Stimulated activated CD8-positive, alpha-beta memory T cell treated with anti-CD3 and anti-CD28 coated beads, Interleukin-2, amount 100 ng/mL, for 1 hour (primary cell): ENCODE measurements around the gene IFI27.

Source experiments
- DNase-seq, 2 donors: peaks; one replicate each; pipeline ENCODE4 v3.0.0-alpha.2; 2020; ENCODE audit warnings: low read depth in 2 of 2

The IFI27 gene

DNA sequence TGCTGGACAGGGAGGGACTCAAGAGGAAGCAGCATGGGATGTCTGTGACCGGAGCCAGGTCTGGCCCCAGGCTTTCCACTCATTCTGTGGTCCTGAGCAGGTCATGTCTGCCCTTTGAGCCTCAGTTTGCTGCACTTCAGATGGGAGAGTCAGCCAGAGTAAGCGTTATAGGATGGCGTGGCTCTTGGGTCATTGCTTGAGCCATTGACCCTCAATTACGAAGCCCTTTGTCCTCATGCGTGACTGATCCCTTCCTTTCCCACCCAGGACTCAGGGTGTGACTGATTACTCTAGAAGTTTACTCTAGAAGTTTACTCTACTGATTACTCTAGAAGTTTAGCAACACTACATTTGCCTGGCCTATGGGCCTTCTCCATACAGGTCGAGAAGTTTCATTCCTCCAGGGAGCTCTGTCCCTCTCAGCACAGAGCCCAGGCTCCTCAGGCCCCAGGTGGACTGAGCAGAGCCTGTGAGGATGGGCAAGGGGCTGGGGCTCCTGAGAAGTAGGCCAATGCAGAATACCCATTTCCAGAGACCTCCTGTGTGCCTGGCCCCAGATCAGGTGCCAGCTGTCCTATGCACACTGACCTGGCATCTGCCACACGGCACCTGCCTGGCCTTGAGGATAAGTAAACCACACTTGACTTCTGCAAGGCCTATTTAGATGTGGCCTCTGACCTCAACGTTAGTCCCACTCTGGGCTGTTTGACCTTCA lies 7.6 kb upstream of the IFI27 start:
- no peak for DNase-seq

GRCh38 chr14:94103554-94104150 lies 6.9 kb upstream of the IFI27 start:
- no peak for DNase-seq

DNA sequence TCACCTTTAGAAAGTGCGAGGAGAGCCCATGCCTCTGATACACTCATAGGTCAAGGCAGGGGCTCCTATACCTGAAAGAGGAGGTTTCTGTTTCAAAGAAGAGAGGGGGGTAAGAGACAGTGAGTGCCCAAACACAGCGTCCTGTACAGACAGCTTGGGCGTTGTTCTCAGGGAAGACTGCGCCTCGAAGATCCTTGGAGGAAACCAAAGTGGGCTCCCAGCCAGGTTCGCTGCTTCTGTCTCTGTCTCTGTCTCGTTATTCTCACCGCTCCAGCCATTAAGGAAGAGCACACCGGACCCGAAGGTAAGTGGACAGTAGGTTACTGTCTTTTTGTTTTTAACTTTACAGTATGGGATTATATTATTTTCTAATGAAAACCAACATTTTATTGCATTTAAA lies 5.8 kb upstream of the IFI27 start:
- DNase-seq: no peak

DNA sequence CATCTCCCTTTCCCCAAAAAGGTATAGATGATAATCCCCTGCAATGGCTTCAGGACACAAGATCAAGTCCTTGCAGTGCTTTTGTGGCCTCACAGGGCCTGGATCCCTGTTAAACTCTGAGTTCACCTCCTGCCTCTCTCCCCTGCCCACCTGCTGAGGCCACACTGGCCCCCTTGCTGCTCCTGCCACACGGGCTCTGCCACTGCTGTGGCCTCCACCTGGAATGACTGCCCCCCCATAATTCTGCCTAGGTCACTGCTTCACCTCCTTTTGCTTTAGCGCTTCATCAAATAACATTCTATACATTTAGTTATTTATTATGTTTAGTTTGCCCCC lies 653 bp upstream of the IFI27 start:
- no peak for DNase-seq

DNA sequence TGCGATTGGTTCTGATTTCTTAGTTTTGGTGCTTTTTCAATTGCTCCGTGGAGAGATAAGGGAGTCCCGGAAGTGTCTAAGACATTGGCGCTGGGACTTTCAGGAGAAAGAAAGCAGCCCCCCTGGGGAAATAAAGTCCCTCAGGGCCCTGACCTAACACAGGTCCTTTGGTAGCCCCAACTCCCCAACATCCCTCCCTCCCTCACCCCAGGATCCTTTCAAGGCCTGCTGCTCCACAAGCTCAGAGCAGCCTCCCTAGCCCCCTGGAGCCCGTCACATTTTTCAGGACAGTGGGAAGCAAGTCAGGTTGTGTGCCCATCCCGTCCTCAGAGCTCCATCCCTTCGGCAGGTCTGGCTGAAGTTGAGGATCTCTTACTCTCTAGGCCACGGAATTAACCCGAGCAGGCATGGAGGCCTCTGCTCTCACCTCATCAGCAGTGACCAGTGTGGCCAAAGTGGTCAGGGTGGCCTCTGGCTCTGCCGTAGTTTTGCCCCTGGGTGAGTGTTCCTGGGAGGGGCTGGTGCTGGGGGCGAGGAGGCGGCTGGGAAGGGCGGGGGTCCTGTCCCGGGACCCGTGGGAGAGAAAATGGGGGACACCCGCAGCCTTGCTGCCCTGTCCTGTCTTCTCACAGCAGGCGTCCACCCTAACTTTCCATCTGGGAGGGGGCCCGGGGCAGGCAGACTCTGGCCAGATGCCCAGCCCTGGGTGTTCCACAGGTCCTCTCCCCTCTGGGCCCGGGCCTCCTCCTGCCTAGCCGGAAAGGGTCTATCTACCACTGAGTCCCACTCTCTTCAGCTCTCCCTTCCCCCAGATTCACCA lies 950 bp downstream of the IFI27 start:
- no peak for DNase-seq

- DNase-seq: no peak
Measured at GRCh38 chr14:94112513-94113063, 2.1 kb downstream of the IFI27 start.

- DNase-seq: no peak
Measured at GRCh38 chr14:94113073-94113472, 2.5 kb downstream of the IFI27 start.

DNA sequence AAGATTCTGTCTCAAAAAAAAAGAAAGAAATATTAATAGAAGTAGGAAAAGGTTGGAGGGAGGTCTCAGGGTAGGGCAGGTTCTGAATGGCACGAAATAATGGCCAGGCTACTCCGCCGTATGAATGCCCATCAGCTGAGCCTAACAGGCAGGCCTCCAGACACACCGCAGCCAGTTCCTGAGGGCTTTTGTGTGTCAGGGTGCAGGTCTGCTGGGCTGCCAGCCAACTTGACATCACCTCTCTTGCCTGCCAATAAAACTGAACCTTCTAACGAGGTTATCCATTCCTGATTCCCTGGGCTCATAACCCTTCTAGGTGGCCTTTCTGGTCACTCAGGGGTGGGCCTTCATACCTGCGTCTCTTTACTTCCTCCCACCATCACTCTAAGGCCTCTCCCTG lies 3.0 kb downstream of the IFI27 start:
- DNase-seq: no peak

DNA sequence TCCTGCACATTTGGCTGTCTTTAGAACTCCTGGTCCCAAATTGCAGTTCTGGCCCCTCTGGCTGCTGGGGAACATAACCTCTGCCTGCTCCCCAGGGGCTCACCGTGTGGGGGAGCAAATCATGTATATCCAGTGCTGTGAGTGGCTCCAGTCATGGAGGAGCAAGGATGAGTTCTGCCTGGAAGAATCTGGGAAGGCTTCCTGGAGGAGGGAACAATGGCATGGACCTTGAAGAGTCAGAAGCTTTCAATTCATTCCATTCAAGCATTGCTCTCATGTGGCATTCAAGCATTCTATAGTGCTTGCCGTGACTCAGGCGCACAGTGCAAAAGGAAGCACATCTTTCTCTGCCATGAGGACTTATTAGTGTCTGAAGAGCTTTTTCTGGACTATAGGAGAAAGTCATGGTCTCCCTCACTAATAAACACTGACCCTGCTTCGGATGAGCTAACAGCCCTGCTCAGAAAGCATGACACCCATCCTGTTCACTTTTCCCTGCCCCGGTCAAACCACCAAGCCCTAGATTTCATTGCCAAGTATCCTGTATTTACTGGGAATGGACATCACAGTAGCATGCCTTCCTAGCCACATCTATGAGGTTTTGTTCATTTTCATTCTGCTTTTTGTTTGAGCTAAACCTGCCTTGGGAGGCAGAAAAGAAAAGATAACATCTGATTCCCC lies 3.5 kb downstream of the IFI27 start:
- DNase-seq: no peak

DNA sequence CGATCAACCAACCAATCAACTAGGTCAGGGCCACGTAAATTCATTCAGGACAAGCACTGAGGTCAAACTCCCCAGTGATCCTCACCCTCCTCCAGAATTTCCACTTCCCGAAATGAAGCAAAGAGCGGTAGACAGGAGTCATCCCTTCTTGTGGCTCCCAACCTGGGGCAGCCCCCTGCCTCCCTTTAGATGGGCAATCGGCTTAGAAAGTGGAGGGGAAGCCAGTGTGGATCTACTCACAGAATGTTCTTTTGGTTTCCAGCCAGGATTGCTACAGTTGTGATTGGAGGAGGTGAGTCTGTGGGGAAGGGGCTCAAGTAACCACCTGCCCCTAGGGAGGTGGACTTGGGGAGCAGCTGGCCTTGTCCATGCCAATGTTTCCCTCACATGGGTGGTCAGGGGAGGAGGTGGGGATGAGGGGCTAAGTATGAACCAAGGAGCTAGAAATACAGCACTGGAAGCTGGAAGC lies 4.1 kb downstream of the IFI27 start:
- no peak for DNase-seq

DNA sequence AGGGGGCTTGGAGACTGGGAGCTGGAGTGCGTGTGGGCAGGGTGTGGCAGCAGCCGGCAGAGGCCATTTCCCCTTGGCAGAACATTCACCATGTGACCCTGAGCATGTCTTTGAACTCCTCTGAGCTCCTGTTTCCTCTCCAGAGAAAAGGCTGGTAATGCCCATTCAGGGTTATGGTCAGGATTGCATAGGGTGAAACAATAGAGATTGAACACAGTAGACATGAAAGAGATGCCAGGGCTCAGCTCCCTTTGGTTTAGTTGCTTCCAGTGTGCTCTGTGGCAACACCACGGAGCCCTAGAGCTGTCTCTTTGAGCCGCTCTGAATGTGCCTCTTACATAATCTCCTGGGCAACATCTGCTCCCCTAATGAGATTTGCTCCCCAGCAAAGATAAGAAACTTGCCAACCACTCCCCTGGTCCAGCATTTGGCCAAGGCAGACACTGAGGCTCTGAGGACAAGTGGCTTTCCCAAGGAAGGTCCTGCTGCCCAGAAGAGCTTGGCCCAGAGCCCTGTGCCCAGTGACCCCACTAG lies 4.6 kb downstream of the IFI27 start:
- no peak for DNase-seq

DNA sequence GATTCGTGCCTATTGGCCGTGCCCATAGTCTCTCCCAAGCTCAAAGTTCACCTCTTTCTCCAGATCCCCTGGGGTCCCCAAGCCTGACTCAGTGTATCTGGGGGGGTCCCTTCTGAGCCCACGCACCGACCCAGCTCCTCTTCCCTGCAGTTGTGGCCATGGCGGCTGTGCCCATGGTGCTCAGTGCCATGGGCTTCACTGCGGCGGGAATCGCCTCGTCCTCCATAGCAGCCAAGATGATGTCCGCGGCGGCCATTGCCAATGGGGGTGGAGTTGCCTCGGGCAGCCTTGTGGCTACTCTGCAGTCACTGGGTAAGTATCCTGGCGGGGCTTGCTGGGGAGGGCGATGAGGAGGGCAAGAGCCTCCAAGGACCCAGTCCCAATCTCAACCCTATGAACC lies 5.1 kb downstream of the IFI27 start:
- no peak for DNase-seq

DNA sequence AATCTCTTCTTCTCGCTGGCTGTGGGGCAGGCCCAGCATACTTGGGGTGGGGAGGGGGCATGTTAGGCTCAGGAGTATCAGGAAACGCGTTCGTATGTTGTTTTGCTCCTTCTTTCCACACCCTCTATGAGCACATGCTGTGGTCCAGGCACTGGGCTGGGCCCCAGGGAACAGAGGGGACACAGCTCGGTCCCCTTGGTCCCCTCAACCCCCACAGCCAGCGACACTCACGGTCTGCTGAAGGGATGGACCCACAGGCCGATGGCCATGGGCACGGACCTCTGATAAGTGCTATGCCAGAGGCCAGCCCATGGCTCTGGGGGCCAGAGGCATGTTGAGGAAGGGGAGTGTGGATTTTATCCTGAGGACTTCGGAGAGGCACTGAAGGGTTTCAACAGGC lies 6.2 kb downstream of the IFI27 start:
- DNase-seq: no peak

- DNase-seq: no peak
Measured at GRCh38 chr14:94117856-94118255, 7.3 kb downstream of the IFI27 start.

DNA sequence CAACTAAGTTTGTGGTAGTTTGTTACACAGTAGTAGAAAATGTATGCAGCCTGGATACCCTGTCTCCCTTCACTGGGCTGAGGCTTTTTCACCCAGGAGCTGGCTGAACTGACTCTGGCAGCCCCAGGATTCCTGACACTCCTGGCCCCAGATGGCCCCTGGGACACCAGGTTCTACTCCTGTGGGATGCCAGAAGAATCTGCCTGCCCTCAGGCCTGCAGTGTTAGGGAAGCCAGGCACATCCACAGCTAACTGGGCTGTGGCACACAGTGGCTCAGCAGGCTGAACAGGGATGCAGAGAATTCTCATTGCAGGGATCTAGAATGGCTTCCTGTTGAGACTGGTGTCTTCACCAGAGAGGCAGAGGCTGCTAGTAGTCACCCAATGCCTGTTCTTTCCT lies 8.5 kb downstream of the IFI27 start:
- DNase-seq: no peak

- no peak for DNase-seq
Measured at GRCh38 chr14:94120667-94121340, 10.3 kb downstream of the IFI27 start.

DNA sequence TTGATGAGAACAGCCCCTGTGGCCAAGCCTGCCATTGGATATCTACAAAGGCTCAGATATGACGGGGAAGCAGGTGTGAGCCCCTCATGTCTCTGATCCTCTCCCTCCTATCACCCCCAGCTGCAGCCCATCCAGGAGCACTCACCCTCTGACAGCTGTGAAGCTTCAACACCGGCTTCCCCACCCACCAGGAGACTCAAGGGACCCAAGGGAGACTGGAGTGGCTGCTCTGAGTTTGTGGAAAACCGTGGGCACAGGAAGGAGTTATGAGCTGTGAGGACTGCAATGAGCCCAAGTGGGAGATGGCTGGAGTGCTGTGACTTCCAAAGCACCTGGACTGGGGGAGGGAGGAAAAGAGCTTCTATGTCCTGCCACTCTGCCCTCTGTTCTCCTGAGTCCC lies 10.9 kb downstream of the IFI27 start:
- DNase-seq: no peak

DNA sequence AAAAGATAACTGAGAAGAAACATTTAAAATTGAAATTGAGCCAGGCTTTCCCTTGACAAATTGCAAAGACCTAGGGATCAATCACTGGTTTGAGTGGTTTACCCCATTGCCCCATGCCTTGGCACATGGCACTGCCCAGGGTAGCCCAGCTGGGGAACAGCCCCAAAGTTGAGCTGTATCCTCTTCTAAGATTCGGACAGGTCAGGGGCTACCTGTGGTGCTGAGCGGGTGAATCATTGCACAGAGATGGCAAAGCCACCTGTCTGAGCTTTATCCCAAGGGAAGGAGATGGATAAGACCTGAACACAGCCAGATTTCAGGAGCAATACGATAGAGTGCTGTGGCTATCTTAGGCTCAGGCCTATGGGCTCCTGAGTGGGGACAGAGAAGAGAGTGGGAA lies 11.9 kb downstream of the IFI27 start:
- DNase-seq: no peak

DNA sequence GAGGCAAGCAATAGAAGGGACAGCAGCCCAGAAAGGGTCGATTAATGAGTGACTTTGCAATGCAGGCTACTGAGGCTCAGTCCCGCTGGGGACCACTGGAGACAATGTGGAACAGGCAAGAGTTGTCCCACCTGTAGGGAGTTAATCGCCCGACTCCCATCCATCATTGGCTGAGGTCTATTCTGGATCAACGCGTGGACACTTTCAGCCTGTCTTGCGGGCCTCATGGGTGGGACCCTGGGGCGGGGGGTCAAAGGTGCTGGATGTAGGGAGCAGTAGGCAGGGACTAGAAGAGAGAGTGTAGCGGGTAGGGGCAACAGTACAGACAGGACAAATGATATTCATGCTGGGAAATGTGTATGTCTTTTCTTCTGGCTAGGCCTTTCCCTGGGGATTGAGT lies 12.8 kb downstream of the IFI27 start:
- DNase-seq: no peak

GRCh38 chr14:94123868-94124267 lies 13.3 kb downstream of the IFI27 start:
- DNase-seq: no peak
